Ovary (tissue), 3 donors: ENCODE results near the gene POU1F1.

ENCODE experiments used
- CTCF ChIP-seq, 3 donors: fragments of 450-650 bp in 2 of 3; fragments of 200-600 bp in 1 of 3; IDR thresholded peaks; one replicate each; pipeline versions ENCODE4 v1.5.1 to v1.8.0; 2016 to 2022; ENCODE audit warnings: antibody characterized with exemption in 3 of 3, mild to moderate bottlenecking in 1 of 3
- POLR2A ChIP-seq: fragments of 450-650 bp; IDR thresholded peaks from one replicate; pipeline ENCODE4 v1.6.1; 2017; ENCODE audit warnings: antibody characterized with exemption, mild to moderate bottlenecking, moderate library complexity
- donor health status: DM: no; HTN: no; CAD: no.

- TF ChIP-seq CTCF (IDR thresholded peaks at IDR 0.05), result no peak
- TF ChIP-seq POLR2A, result no peak
Observed at GRCh38 chr3:87272718-87273341, 3.6 kb downstream of the POU1F1 start.
